ENCODE measurements around the gene SYT1.

- no peak for TF ChIP-seq POLR2AphosphoS5 (IDR thresholded peaks at IDR 0.05; ENCODE audit: low read depth, low read length)
- TF ChIP-seq TAF1 (IDR thresholded peaks at IDR 0.05; ENCODE audit: borderline replicate concordance, insufficient read depth, low read length): no peak
- TF ChIP-seq FOXP2 (optimal IDR thresholded peaks at IDR 0.05; ENCODE audit: borderline replicate concordance, extremely low read depth, extremely low read length, insufficient read depth): no peak
- TF ChIP-seq SIN3A (IDR thresholded peaks at IDR 0.05; ENCODE audit: borderline replicate concordance, insufficient read depth, low read length): no peak
- TF ChIP-seq REST (IDR thresholded peaks at IDR 0.05; ENCODE audit: insufficient read depth in 1 of 2, low read depth in 2 of 2, low read length in 2 of 2): no peak
Measured at GRCh38 chr12:79423560-79423959, 559.0 kb downstream of the SYT1 start.
